GM12878 (cell line): ENCODE data around the gene RASGEF1B. TPM values are rescaled to one million over a fixed set of nuclear protein-coding genes. Genes with fewer than 3 reads are reported as not detected.

Source experiments
- ATAC-seq: fragments of 200-7000 bp; cut with Tn5 transposase; 3 replicates; pipeline ENCODE4 v1.9.1; 2020; ENCODE audit warnings: mild to moderate bottlenecking, moderate library complexity
- BruUV-seq: library from RNA; stranded (reverse); fragments of 400-500 nt; replicated peaks from 2 replicates; lab custom pipeline; 2021; lab: Mats Ljungman, UMichigan
- CTCF ChIA-PET: fragments of 300-600 bp; sonication (Branson Sonifier 250); formaldehyde crosslinking; extraction: SDS; loops from one replicate; lab custom pipeline; 2021; ENCODE audit warnings: inconsistent platforms; lab: Yijun Ruan, JAX
- POLR2A ChIA-PET: fragments of 350-600 bp; formaldehyde crosslinking; extraction: SDS; loops from one replicate; lab custom pipeline; 2021; ENCODE audit warnings: inconsistent platforms; lab: Charles Lee
- RAD21 ChIA-PET: fragments of 300-600 bp; sonication (Branson Sonifier 250); formaldehyde crosslinking; loops from one replicate; lab custom pipeline; 2023; ENCODE audit warnings: antibody characterized with exemption; ENCODE audit not compliant: unreplicated experiment; lab: Charles Lee
- SMC1A ChIA-PET: fragments of 300-600 bp; sonication (Branson Sonifier 250); formaldehyde crosslinking; loops from one replicate; lab custom pipeline; 2023; ENCODE audit not compliant: unreplicated experiment, uncharacterized antibody; lab: Charles Lee
- DNase-seq: peaks from one replicate; pipeline ENCODE4 v3.0.0-alpha.2; 2011; ENCODE audit warnings: low read depth, low spot score
- FAIRE-seq: peaks from 3 replicates; lab custom pipeline; 2011; peaks lifted over from hg19 to GRCh38; lab: Jason Lieb, UNC
- H2AFZ ChIP-seq: 2 replicates; pipeline ENCODE4 v1.6.0; 2011; ENCODE audit warnings: low read depth, low read length, control low read depth; ENCODE audit not compliant: control insufficient read depth
- H3K27ac ChIP-seq: 2 replicates; pipeline ENCODE4 v1.5.1; 2011; ENCODE audit warnings: control low read depth; ENCODE audit not compliant: control insufficient read depth, insufficient read depth
- H3K27me3 ChIP-seq, 2 experiments: replicated peaks in 1 of 2; 2 replicates each; pipeline versions ENCODE4 v1.6.0 to v1.6.1; 2011; ENCODE audit warnings: low read length in 1 of 2; ENCODE audit not compliant: control insufficient read depth in 2 of 2, insufficient read depth in 2 of 2
- H3K36me3 ChIP-seq, 2 experiments: 2 replicates each; pipeline ENCODE4 v1.5.1; 2011; ENCODE audit warnings: low read length in 1 of 2; ENCODE audit not compliant: control insufficient read depth in 2 of 2, insufficient read depth in 2 of 2
- H3K4me1 ChIP-seq: 2 replicates; pipeline ENCODE4 v1.6.1; 2011; ENCODE audit warnings: mild to moderate bottlenecking, low read length, moderate library complexity, mixed read lengths; ENCODE audit not compliant: control insufficient read depth, insufficient read depth
- H3K4me2 ChIP-seq: 2 replicates; pipeline ENCODE4 v1.6.0; 2011; ENCODE audit warnings: control low read depth; ENCODE audit not compliant: control insufficient read depth, insufficient read depth
- H3K4me3 ChIP-seq: fragments of 200-600 bp; sonication (generic); 2 replicates; pipeline ENCODE4 v1.5.1; 2016
- H3K79me2 ChIP-seq: 2 replicates; pipeline ENCODE4 v1.6.0; 2011; ENCODE audit warnings: low read length; ENCODE audit not compliant: control insufficient read depth, insufficient read depth
- H3K9ac ChIP-seq: 2 replicates; pipeline ENCODE4 v1.8.0; 2011; ENCODE audit warnings: low read length, control low read depth, mixed read lengths; ENCODE audit not compliant: control insufficient read depth, insufficient read depth
- H3K9me3 ChIP-seq: replicated peaks from 3 replicates; pipeline ENCODE4 v1.5.1; 2011; ENCODE audit warnings: mild to moderate bottlenecking, low read length; ENCODE audit not compliant: control insufficient read depth, insufficient read depth
- H4K20me1 ChIP-seq: 2 replicates; pipeline ENCODE4 v1.6.0; 2011; ENCODE audit not compliant: control insufficient read depth, insufficient read depth
- ATF3 ChIP-seq: IDR thresholded peaks from 2 replicates; pipeline ENCODE4 v1.6.1; 2011; ENCODE audit warnings: low read depth, mild to moderate bottlenecking, low read length, moderate library complexity, borderline replicate concordance; ENCODE audit errors: extremely low read depth
- EZH2 ChIP-seq: IDR thresholded peaks from 2 replicates; pipeline ENCODE4 v1.6.1; 2012; ENCODE audit warnings: low read depth, mild to moderate bottlenecking, control low read depth, inconsistent platforms, low read length, borderline replicate concordance; ENCODE audit not compliant: control insufficient read depth
- IKZF1 ChIP-seq: fragments of 450-650 bp; conservative IDR thresholded peaks from 2 replicates; pipeline ENCODE4 v1.6.1; 2017; ENCODE audit warnings: antibody characterized with exemption, mild to moderate bottlenecking
- MEF2B ChIP-seq: fragments of 450-650 bp; IDR thresholded peaks from 2 replicates; pipeline ENCODE4 v1.6.1; 2018; ENCODE audit warnings: mild to moderate bottlenecking, moderate library complexity; ENCODE audit not compliant: partially characterized antibody, poor library complexity, severe bottlenecking
- MTA2 ChIP-seq: fragments of 450-650 bp; IDR thresholded peaks from 2 replicates; pipeline ENCODE4 v1.6.1; 2016; ENCODE audit warnings: low read depth, mild to moderate bottlenecking, moderate library complexity
- MTA3 ChIP-seq: IDR thresholded peaks from 2 replicates; pipeline ENCODE4 v1.6.1; 2012; ENCODE audit warnings: low read length, inconsistent platforms, borderline replicate concordance
- MXI1 ChIP-seq: fragments of 150-350 bp; IDR thresholded peaks from 2 replicates; pipeline ENCODE4 v1.6.1; 2011; ENCODE audit warnings: low read depth, mild to moderate bottlenecking, inconsistent platforms, low read length, improper control_type of control experiment
- MYC ChIP-seq: IDR thresholded peaks from 2 replicates; pipeline ENCODE4 v1.6.1; 2011; ENCODE audit warnings: mild to moderate bottlenecking, low read length, moderate library complexity, inconsistent platforms; ENCODE audit not compliant: insufficient read depth, insufficient replicate concordance, insufficient read length, severe bottlenecking
- PAX5 ChIP-seq: IDR thresholded peaks from 2 replicates; pipeline ENCODE4 v1.6.1; 2011; ENCODE audit warnings: low read depth, low read length, borderline replicate concordance
- PAX8 ChIP-seq: fragments of 450-650 bp; IDR thresholded peaks from 2 replicates; pipeline ENCODE4 v1.6.1; 2017; ENCODE audit warnings: mild to moderate bottlenecking, moderate library complexity
- STAT3 ChIP-seq: IDR thresholded peaks from 2 replicates; pipeline ENCODE4 v1.6.1; 2011; ENCODE audit warnings: low read depth, low read length, improper control_type of control experiment
- TCF12 ChIP-seq: IDR thresholded peaks from 2 replicates; pipeline ENCODE4 v1.6.1; 2011; ENCODE audit warnings: low read depth, mild to moderate bottlenecking, low read length
- WRNIP1 ChIP-seq: IDR thresholded peaks from 2 replicates; pipeline ENCODE4 v1.6.1; 2011; ENCODE audit warnings: low read depth, low read length, improper control_type of control experiment, borderline replicate concordance
- ZNF24 ChIP-seq: fragments of 450-650 bp; IDR thresholded peaks from 2 replicates; pipeline ENCODE4 v1.6.1; 2017; ENCODE audit warnings: antibody characterized with exemption, mild to moderate bottlenecking
- ZNF687 ChIP-seq: fragments of 450-650 bp; IDR thresholded peaks from 2 replicates; pipeline ENCODE4 v1.6.1; 2017; ENCODE audit warnings: mild to moderate bottlenecking, moderate library complexity
- WGBS: methylation state at CpG from one replicate; pipeline ENCODE4 v1.1.6; 2016; ENCODE audit warnings: low lambda C conversion rate; ENCODE audit not compliant: insufficient replicate concordance, insufficient coverage; ENCODE audit errors: missing lambda C conversion rate; 5-methylcytosine and 5-hydroxymethylcytosine counted together
- in situ Hi-C: fragments of 300-500 bp; cut with MboI; formaldehyde crosslinking; loops from 9 replicates; pipeline ENCODE4 v1.14.3; 2018; ENCODE audit warnings: mixed read lengths
- intact Hi-C: fragments of 100-400 bp; cut with micrococcal nuclease; formaldehyde crosslinking; loops from one replicate; pipeline ENCODE4 v1.14.2; 2022; ENCODE audit not compliant: unreplicated experiment
- polyA plus RNA-seq, 11 experiments: library from polyadenylated mRNA; depleted of rRNA in 4 of 11; unstranded in 6 of 11; stranded (reverse) in 5 of 11; fragments of >200 nt; fragmentation: Nextera tagmentation in 4 of 11; fragmentation: Illumina TruSeq in 1 of 11; extraction: Ambion mirVana in 4 of 11; extraction: Trizol in 1 of 11; gene quantifications; 1 replicate in 1 of 11; 2 replicates in 10 of 11; pipeline versions ENCODE4 v1.2.1 to v1.2.3, GENCODE V29; 2011 to 2016; ENCODE audit warnings: inconsistent platforms in 2 of 11, missing spikeins in 2 of 11, low read depth in 1 of 11
- total RNA-seq, 4 experiments: library from RNA; depleted of rRNA in 3 of 4; stranded (reverse); fragments of >200 nt in 3 of 4; fragmentation: Illumina TruSeq in 1 of 4; extraction: Trizol in 1 of 4; gene quantifications; 2 replicates each; pipeline versions ENCODE4 v1.2.1 to v1.2.3, GENCODE V29; 2013 to 2021

The RASGEF1B gene
- total and polyA plus RNA-seq, 10 of the 15 experiments (the other 5 are each of a cell fraction or from before 2014, with no cell fraction given), result 0.03 to 0.24 (median 0.10) TPM; not detected in 2

- DNase-seq (no peak), ATAC-seq (no peak), FAIRE-seq (no peak)
- no peak overlapping the region for H3K27ac ChIP-seq
- RAD21 ChIA-PET, result no interaction called here
- no peak overlapping the region for H3K4me3 ChIP-seq
- no peaks in the 10 kb centered on the region for H3K36me3 ChIP-seq
- SMC1A ChIA-PET, result no interaction called here
- H3K9me3 ChIP-seq, result no peaks in the 10 kb centered on the region
- CTCF ChIA-PET, result no interaction called here
- H3K27me3 ChIP-seq, result peaks cover 0 to 2% of the 10 kb centered on the region in 2 experiments; a peak in 2 of 4 replicates
- no peak overlapping the region for H3K4me2 ChIP-seq
- no peaks in the 10 kb centered on the region for H3K4me1 ChIP-seq
- H2AFZ ChIP-seq, result no peak overlapping the region
- no peak overlapping the region for H3K9ac ChIP-seq
- in situ Hi-C loops, result no loop called here
- intact Hi-C loops, result no loop called here
- no TSS peak for BruUV-seq
- H4K20me1 ChIP-seq, result no peaks in the 10 kb centered on the region
- 50% methylated on average over 4 of the region's 4 CpGs for WGBS
- TF ChIP-seq IKZF1, result no peak
- TF ChIP-seq ZNF24, result no peak
- no peak for TF ChIP-seq WRNIP1
- TF ChIP-seq TCF12, result no peak
- no peak for TF ChIP-seq MTA2
- TF ChIP-seq STAT3, result no peak
- no peak for TF ChIP-seq EZH2
- no peak for TF ChIP-seq PAX5
- TF ChIP-seq MTA3, result no peak
- POLR2A ChIA-PET, result no interaction called here
- no peaks in the 10 kb centered on the region for H3K79me2 ChIP-seq
Observed at GRCh38 chr4:81502564-81502963, 30.9 kb upstream of the RASGEF1B start.

GRCh38 chr4:81499840-81500239, 28.1 kb upstream of the RASGEF1B start:
- ATAC-seq, result no peak
- no peaks in the 10 kb centered on the region for H4K20me1 ChIP-seq
- SMC1A ChIA-PET, result interaction anchor here (1.0 kb wide), 1 partner anchor 24 kb away, joined by 3 read pairs; no protein-coding TSS in a partner anchor
- TF ChIP-seq MEF2B (no peak), MXI1 (no peak), ATF3 (no peak), MYC (no peak), PAX8 (no peak), ZNF687 (no peak)

More at GRCh38 chr4:81499840-81500239, 28.1 kb upstream of the RASGEF1B start:
- WGBS, result 42% methylated on average over 3 of the region's 3 CpGs
- no peak overlapping the region for H3K4me2 ChIP-seq
- ChIA-PET POLR2A (no interaction called here), CTCF (no interaction called here), RAD21 (no interaction called here)
- H3K4me1 ChIP-seq, result no peaks in the 10 kb centered on the region
- H3K27me3 ChIP-seq, result peaks cover 0 to 2% of the 10 kb centered on the region in 2 experiments; a peak in 2 of 4 replicates
- no peak overlapping the region for H3K9ac ChIP-seq
- no TSS peak for BruUV-seq
- H2AFZ ChIP-seq, result no peak overlapping the region
- in situ Hi-C loops, result no loop called here
- DNase-seq (no peak), FAIRE-seq (no peak)
- H3K9me3 ChIP-seq, result no peaks in the 10 kb centered on the region
- H3K27ac ChIP-seq, result no peak overlapping the region
- no peaks in the 10 kb centered on the region for H3K36me3 ChIP-seq
- intact Hi-C loops, result no loop called here
- no peaks in the 10 kb centered on the region for H3K79me2 ChIP-seq
- H3K4me3 ChIP-seq, result no peak overlapping the region
